Dermis blood vessel endothelial cell (primary cell): Measurements from ENCODE around the gene MED8. TPM values are rescaled to one million over a fixed set of nuclear protein-coding genes. Genes with fewer than 3 reads are reported as not detected.

Experiments
- total RNA-seq: library from RNA; depleted of rRNA; stranded (reverse); fragments of >200 nt; gene quantifications from 2 replicates; pipeline ENCODE4 v1.2.3, GENCODE V29; 2014

The MED8 gene
- total RNA-seq, 1 donor from 2014 or later = 51.9 TPM

Other genes with a start within 250 kb of the MED8 start
- 68.1 and 89.9 TPM in 2 replicates for gene EBNA1BP2, start 217.5 kb downstream of the MED8 start, total RNA-seq
- 0.14 and 0.17 TPM in 2 replicates for gene CFAP57, start 217.5 kb downstream of the MED8 start, total RNA-seq
- gene TMEM125, start 119.8 kb downstream of the MED8 start, total RNA-seq = 0.05 TPM in 1 of 2 replicates, not detected in the other
- not detected in 2 replicates for gene C1orf210, start 104.2 kb downstream of the MED8 start, total RNA-seq
- 1,320 and 1,392 TPM in 2 replicates for gene TIE1, start 88.8 kb downstream of the MED8 start, total RNA-seq
- 0.09 TPM in 1 of 2 replicates, not detected in the other for gene MPL, start 52.0 kb downstream of the MED8 start, total RNA-seq
- gene CDC20, start 30.8 kb downstream of the MED8 start, total RNA-seq = 22.1 and 121 TPM in 2 replicates
- 51.9 and 66.2 TPM in 2 replicates for gene ELOVL1, start 21.8 kb downstream of the MED8 start, total RNA-seq
- gene SZT2, start 99 bp upstream of the MED8 start, total RNA-seq = 18.9 and 24.8 TPM in 2 replicates
- 96.1 and 207 TPM in 2 replicates for gene HYI, start 64.1 kb upstream of the MED8 start, total RNA-seq
- gene PTPRF, start 141.1 kb upstream of the MED8 start, total RNA-seq = 108 and 353 TPM in 2 replicates